ENCODE measurements around the gene CCDC157. TPM values are rescaled to one million over a fixed set of nuclear protein-coding genes. Genes with fewer than 3 reads are reported as not detected.

CCDC157 gene
- total RNA-seq, 1 experiment from 2014 or later, result 3.5 TPM

DNA sequence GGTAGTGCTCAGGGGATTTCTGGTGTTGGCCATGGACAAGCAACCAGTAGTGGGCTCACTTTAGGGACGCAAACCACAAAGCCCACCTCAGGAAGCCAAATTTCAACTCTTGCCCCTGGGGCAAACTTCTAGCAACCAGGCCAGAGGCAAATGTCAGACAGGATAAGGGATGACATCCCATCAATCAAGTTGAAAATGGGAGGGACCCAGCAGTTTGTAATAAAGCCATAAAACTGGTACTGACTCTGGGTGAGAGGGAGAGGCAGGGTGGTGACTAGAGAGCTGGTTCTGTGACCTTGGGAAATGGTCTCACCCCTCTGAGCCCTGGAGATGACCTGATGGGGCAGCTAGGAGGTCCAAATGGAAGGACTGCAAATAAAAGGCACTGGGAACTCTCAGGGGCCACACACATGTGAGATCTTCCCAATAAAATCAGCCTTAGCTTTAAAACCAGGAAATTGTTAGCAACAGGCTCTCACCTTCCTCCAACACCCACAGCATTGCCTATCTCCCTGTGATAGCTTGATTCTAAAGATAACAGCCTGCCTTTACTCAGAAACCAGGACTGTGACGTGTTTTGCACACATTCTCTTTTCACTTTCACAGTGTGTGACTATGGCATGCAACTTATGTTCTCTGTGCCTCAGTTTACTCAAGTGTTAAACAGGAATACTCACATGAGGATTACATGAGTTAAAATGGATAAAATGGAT is 23.7 kb upstream of the CCDC157 start:
- ChIA-PET POLR2A (ENCODE audit: unreplicated experiment) (no interaction called here), CTCF (interaction anchor here (1.2 kb wide), 1 partner anchor 45 kb away, joined by 3 read pairs; no protein-coding TSS in a partner anchor)
- Histone ChIP-seq H3K4me2 (ENCODE audit: low read length) (no peak overlapping the region), H3K4me3 (ENCODE audit: low read length) (no peak overlapping the region), H3K4me1 (ENCODE audit: insufficient read depth, low read length) (0 out of 2 replicates have a peak, but pooled peaks cover under 1% of the 10 kb centered on the region), H3K79me2 (ENCODE audit: low read length) (no peaks in the 10 kb centered on the region), H2AFZ (ENCODE audit: low read length) (no peak overlapping the region), H3F3A (ENCODE audit: low read length, unreplicated experiment) (no peaks in the 10 kb centered on the region), H3K9ac (ENCODE audit: low read length) (no peak overlapping the region), H3K27ac (ENCODE audit: low read length) (no peak overlapping the region), H3K36me3 (ENCODE audit: low read depth, low read length) (peaks cover 54% of the 10 kb centered on the region), H3K27me3 (ENCODE audit: low read length) (no peaks in the 10 kb centered on the region), H3K9me3 (ENCODE audit: low read length) (no peaks in the 10 kb centered on the region), H4K20me1 (ENCODE audit: low read length) (no peaks in the 10 kb centered on the region), H3K9me2 (replicated peaks; ENCODE audit: low read length) (no peaks in the 10 kb centered on the region)
- ATAC-seq, result no peak
- no peak for TF ChIP-seq EZH2phosphoT487 (IDR thresholded peaks at IDR 0.05; ENCODE audit: borderline replicate concordance, low read length)
- TF ChIP-seq, protein P1, sequence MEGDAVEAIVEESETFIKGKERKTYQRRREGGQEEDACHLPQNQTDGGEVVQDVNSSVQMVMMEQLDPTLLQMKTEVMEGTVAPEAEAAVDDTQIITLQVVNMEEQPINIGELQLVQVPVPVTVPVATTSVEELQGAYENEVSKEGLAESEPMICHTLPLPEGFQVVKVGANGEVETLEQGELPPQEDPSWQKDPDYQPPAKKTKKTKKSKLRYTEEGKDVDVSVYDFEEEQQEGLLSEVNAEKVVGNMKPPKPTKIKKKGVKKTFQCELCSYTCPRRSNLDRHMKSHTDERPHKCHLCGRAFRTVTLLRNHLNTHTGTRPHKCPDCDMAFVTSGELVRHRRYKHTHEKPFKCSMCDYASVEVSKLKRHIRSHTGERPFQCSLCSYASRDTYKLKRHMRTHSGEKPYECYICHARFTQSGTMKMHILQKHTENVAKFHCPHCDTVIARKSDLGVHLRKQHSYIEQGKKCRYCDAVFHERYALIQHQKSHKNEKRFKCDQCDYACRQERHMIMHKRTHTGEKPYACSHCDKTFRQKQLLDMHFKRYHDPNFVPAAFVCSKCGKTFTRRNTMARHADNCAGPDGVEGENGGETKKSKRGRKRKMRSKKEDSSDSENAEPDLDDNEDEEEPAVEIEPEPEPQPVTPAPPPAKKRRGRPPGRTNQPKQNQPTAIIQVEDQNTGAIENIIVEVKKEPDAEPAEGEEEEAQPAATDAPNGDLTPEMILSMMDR (conservative IDR thresholded peaks at IDR 0.05; ENCODE audit: low read depth, low read length), result no peak
- no peak for TF ChIP-seq EZH2 (IDR thresholded peaks at IDR 0.05; ENCODE audit: low read length, unreplicated experiment)
- no peak for DNase-seq
- intact Hi-C loops (cut with micrococcal nuclease), result no loop called here
- no TSS peak for BruUV-seq (replicated peaks)

DNA sequence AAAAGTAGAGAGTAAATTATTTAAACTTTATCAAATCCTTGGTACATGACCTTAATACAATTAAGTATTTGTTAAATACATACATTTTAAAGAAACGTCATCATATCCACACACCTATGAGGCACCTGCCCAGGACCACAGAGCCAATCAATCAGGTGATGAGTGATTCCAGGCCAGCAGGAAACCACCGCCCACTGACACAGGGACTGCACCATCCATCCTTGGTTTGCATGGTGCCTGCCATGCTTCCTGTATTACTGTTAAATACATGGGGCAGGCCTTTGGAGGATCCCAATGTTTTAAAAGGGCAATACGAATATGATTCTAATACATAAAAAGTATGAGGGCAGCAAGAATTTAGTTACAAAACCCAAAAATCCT is 23.1 kb upstream of the CCDC157 start:
- H3K36me3 ChIP-seq (ENCODE audit: low read depth, low read length), result peaks cover 58% of the 10 kb centered on the region

DNA sequence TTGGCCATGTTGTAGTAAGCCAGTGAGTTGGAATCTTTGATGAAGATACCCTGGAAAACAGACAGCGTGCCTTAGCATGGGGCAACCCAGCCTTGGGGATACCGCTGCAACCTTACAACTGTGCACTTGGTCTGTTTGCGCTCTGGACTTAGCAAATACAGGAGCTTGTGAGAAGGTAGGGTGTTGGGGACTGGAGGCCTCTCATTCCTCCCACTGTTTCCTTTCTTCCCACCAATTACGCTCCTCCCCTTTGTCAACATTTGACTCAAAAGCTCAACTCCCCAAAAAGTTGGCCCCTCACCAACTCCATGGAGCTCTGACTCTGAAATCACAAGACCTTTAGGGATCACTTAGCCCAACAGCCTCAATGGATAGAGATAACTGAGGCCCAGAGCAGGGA is 22.2 kb upstream of the CCDC157 start:
- no peak for DNase-seq
- ChIA-PET POLR2A (ENCODE audit: unreplicated experiment) (no interaction called here), CTCF (no interaction called here)
- BruUV-seq (replicated peaks), result no TSS peak
- Histone ChIP-seq H3F3A (ENCODE audit: low read length, unreplicated experiment) (no peaks in the 10 kb centered on the region), H3K9ac (ENCODE audit: low read length) (no peak overlapping the region), H2AFZ (ENCODE audit: low read length) (no peak overlapping the region), H3K36me3 (ENCODE audit: low read depth, low read length) (peaks cover 66% of the 10 kb centered on the region), H3K9me3 (ENCODE audit: low read length) (no peaks in the 10 kb centered on the region), H4K20me1 (ENCODE audit: low read length) (no peaks in the 10 kb centered on the region), H3K4me1 (ENCODE audit: insufficient read depth, low read length) (no peaks in the 10 kb centered on the region), H3K9me2 (replicated peaks; ENCODE audit: low read length) (no peaks in the 10 kb centered on the region), H3K79me2 (ENCODE audit: low read length) (no peaks in the 10 kb centered on the region), H3K4me2 (ENCODE audit: low read length) (no peak overlapping the region), H3K27ac (ENCODE audit: low read length) (no peak overlapping the region), H3K27me3 (ENCODE audit: low read length) (no peaks in the 10 kb centered on the region), H3K4me3 (ENCODE audit: low read length) (no peak overlapping the region)
- no peak for ATAC-seq
- intact Hi-C loops (cut with micrococcal nuclease), result no loop called here
- no peak for TF ChIP-seq EZH2phosphoT487 (IDR thresholded peaks at IDR 0.05; ENCODE audit: borderline replicate concordance, low read length)
- TF ChIP-seq, protein P1 (conservative IDR thresholded peaks at IDR 0.05; ENCODE audit: low read depth, low read length), result no peak
- no peak for TF ChIP-seq EZH2 (IDR thresholded peaks at IDR 0.05; ENCODE audit: low read length, unreplicated experiment)

More for the DNA sequence above, 23.1 kb upstream of the CCDC157 start:
- intact Hi-C loops (cut with micrococcal nuclease), result no loop called here
- H3F3A ChIP-seq (ENCODE audit: low read length, unreplicated experiment), result no peaks in the 10 kb centered on the region
- no peak for TF ChIP-seq EZH2phosphoT487 (IDR thresholded peaks at IDR 0.05; ENCODE audit: borderline replicate concordance, low read length)
- TF ChIP-seq, protein P1 (conservative IDR thresholded peaks at IDR 0.05; ENCODE audit: low read depth, low read length), result no peak
- no peak for TF ChIP-seq EZH2 (IDR thresholded peaks at IDR 0.05; ENCODE audit: low read length, unreplicated experiment)
- H3K4me2 ChIP-seq (ENCODE audit: low read length), result no peak overlapping the region
- ChIA-PET POLR2A (ENCODE audit: unreplicated experiment) (no interaction called here), CTCF (no interaction called here)
- DNase-seq (no peak), ATAC-seq (no peak)
- no TSS peak for BruUV-seq (replicated peaks)
- H4K20me1 ChIP-seq (ENCODE audit: low read length), result no peaks in the 10 kb centered on the region
- H3K27me3 ChIP-seq (ENCODE audit: low read length), result no peaks in the 10 kb centered on the region
- no peak overlapping the region for H3K27ac ChIP-seq (ENCODE audit: low read length)
- no peaks in the 10 kb centered on the region for H3K79me2 ChIP-seq (ENCODE audit: low read length)
- H3K9me2 ChIP-seq (replicated peaks; ENCODE audit: low read length), result no peaks in the 10 kb centered on the region
- H3K4me1 ChIP-seq (ENCODE audit: insufficient read depth, low read length), result no peaks in the 10 kb centered on the region
- H2AFZ ChIP-seq (ENCODE audit: low read length), result no peak overlapping the region
- H3K9ac ChIP-seq (ENCODE audit: low read length), result no peak overlapping the region
- H3K9me3 ChIP-seq (ENCODE audit: low read length), result no peaks in the 10 kb centered on the region
- no peak overlapping the region for H3K4me3 ChIP-seq (ENCODE audit: low read length)

Data from PC-3 (cell line).